DMS153 treated with DMSO at 0.1 percent for 48 hours (cell line): Measurements from ENCODE around the gene SKIDA1.

Experiments
- DNase-seq: peaks from one replicate; lab custom pipeline; 2025; ENCODE audit not compliant: unreplicated experiment; lab: John Stamatoyannopoulos, UW

SKIDA1 gene

GRCh38 chr10:21487416-21488180, 37.9 kb downstream of the SKIDA1 start:
- DNase-seq: no peak

GRCh38 chr10:21482821-21483220, 42.7 kb downstream of the SKIDA1 start:
- DNase-seq: no peak

- DNase-seq: no peak
Observed at GRCh38 chr10:21481407-21481806, 44.1 kb downstream of the SKIDA1 start.

GRCh38 chr10:21479570-21480315, 45.7 kb downstream of the SKIDA1 start:
- no peak for DNase-seq

GRCh38 chr10:21475393-21475792, 50.1 kb downstream of the SKIDA1 start:
- DNase-seq: no peak

DNA sequence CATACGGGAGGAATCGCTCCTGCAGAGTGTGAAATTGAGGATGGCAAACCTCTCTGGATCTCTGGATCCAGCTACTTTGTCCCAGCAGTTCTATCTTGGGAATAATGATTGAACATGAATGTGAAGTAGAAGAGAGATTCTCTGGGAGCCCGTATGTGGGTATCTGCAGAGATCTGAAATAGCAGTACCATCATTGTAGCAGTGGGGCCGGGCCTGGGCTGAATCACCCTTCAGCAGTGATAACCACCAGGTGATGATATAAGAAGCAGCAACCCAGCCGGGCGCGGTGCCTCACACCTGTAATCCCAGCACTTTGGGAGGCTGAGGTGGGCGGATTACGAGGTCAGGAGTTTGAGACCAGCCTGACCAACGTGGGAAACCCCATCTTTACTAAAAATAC, 51.9 kb downstream of the SKIDA1 start:
- DNase-seq: no peak

GRCh38 chr10:21473135-21473534, 52.3 kb downstream of the SKIDA1 start:
- DNase-seq: no peak

GRCh38 chr10:21468086-21468485, 57.4 kb downstream of the SKIDA1 start:
- DNase-seq: no peak

- DNase-seq: no peak
Observed at GRCh38 chr10:21467633-21468032, 57.8 kb downstream of the SKIDA1 start.

DNA sequence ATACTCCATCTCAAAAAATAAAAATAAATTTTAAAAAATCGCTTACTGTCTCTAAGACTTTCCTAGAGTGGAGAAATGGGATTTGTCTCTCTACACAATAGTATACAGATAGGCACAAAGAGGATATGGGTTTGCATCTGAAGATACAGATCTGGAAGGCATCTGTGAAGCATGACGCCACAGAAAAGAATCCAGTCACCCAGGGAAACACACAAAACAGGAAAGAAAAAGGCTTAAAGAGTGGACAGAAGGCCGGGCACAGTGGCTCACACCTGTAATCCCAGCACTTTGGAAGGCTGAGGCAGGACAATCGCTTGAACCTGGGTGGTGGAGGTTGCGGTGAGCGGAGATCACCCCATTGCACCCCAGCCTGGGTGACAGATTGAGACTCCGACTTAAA, 61.3 kb downstream of the SKIDA1 start:
- DNase-seq: no peak
